GM12892 (cell line): ENCODE measurements around the gene KNL1.
"Not testable (repeated sequence)": the region's sequence is repeated elsewhere in the genome, so short reads cannot be mapped to it uniquely, and the experiment has no call there.

Source experiments
- DNase-seq: peaks from one replicate; pipeline ENCODE4 v3.0.0; 2011; ENCODE audit not compliant: insufficient read length
- FAIRE-seq: peaks from 2 replicates; lab custom pipeline; 2011; peaks lifted over from hg19 to GRCh38; lab: Jason Lieb, UNC
- POLR2A ChIP-seq: IDR thresholded peaks from 2 replicates; pipeline ENCODE4 v1.6.1; 2011; ENCODE audit warnings: low read depth, low read length, control low read depth
- POLR2AphosphoS5 ChIP-seq: IDR thresholded peaks from 2 replicates; pipeline ENCODE4 v1.6.1; 2011; ENCODE audit warnings: low read depth, low read length, control low read depth
- TAF1 ChIP-seq: IDR thresholded peaks from 2 replicates; pipeline ENCODE4 v1.6.1; 2011; ENCODE audit warnings: low read depth, mild to moderate bottlenecking, control low read depth, low read length, borderline replicate concordance

Gene KNL1

DNA sequence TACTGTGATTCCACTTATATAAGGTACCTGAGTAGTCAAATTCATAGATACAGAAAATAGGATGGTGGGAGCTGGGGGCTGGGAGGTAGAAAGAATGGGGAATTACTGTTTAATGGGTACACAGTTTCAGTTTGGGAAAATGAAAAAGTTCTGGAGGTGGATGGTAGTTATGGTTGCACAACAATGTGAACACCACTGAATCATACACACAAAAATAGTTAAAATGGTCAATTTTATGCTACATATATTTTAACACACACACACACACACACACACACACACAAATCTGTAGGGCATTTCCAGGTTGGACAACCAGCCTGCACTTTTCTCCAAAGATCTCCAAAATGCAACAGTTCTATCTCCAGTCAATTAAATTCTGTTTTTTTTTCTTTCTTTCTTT lies 30.6 kb upstream of the KNL1 start:
- FAIRE-seq = no peak
- TF ChIP-seq POLR2AphosphoS5 = no peak
- TF ChIP-seq TAF1 = no peak
- TF ChIP-seq POLR2A = no peak
- DNase-seq = no peak

- peak; percentile 94 for DNase-seq
- TF ChIP-seq POLR2AphosphoS5 = peak; percentile 84
- TF ChIP-seq TAF1 = 0 out of 2 replicates have a peak, but pooled peaks have one; percentile 28
- TF ChIP-seq POLR2A = peak; percentile 84
- FAIRE-seq = peak; percentile 95
Observed at GRCh38 chr15:40564591-40565332, 29.3 kb upstream of the KNL1 start, which contains the start of gene CCDC32. CCDC32 (minus strand) TSS chr15:40565042; CDS start chr15:40563015, 2,027 bp downstream.

GRCh38 chr15:40565333-40566238 lies 28.5 kb upstream of the KNL1 start:
- TF ChIP-seq POLR2A (no peak), TAF1 (no peak), POLR2AphosphoS5 (no peak)
- FAIRE-seq (no peak), DNase-seq (no peak)

DNA sequence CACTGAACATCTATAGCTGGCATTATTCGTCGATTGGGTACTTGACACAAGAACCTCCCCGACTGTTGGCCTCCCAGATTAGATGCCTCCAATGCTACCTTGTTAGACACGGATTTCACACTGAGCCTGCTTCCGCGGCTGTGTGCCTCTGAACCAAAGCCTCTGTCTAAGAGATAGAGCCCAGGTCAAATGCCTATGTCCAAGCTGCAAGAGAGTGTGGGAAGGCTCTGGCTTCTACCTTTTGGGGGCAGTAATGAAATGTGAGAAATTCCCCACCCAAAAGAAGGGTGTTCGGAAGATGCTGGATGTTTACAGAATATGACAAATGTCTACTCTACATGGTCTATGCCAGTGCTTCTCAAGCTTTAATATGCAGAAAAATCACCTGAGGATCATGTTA lies 26.9 kb upstream of the KNL1 start:
- TF ChIP-seq TAF1 (no peak), POLR2A (no peak), POLR2AphosphoS5 (no peak)
- peak; percentile 53 for FAIRE-seq

DNA sequence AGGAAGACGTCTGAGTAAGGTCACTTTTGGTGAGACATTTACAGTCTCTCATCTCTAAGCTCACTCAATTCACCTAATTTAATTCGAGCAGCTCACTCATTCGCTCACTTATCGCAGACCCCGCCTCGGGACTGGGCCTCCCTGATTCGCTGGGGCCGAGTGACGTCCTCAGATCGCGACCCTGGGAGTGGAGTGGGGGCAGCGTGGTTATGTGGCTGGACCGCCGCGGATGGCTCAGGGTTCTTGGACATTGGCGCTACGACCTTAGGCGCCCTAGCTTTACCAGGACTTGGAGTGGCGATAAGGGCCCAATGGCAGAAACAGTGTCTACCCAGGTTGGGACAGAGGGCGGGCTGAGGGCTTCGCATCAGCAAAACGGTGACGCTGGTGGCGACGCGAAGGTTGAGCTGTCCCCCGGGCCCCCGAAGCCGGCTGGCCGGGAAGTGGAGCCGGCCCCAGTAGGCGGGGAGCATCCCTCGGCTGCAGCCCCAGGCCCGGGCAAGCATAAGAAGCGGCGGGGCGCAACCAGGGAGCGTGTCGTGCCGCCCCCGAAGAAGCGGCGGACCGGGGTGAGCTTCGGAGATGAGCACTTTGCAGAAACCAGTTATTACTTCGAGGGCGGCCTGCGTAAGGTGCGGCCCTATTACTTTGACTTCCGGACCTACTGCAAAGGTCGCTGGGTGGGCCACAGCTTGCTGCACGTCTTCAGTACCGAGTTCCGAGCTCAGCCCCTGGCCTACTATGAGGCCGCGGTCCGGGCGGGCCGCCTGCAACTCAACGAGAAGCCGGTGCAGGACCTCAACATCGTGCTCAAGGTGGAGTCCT lies 24.7 kb upstream of the KNL1 start, which contains the start of gene RPUSD2:
Gene RPUSD2 (plus strand): TSS at position 171 of the 825 bp plus-strand sequence. CDS start 39 bp downstream, at position 210.
- peak; percentile 89 for FAIRE-seq
- peak; percentile 84 for TF ChIP-seq POLR2AphosphoS5
- peak; percentile 86 for TF ChIP-seq POLR2A
- TF ChIP-seq TAF1 = 0 out of 2 replicates have a peak, but pooled peaks have one; percentile 24
- peak; percentile 92 for DNase-seq

More for the DNA sequence above, 26.9 kb upstream of the KNL1 start:
- no peak for DNase-seq

DNA sequence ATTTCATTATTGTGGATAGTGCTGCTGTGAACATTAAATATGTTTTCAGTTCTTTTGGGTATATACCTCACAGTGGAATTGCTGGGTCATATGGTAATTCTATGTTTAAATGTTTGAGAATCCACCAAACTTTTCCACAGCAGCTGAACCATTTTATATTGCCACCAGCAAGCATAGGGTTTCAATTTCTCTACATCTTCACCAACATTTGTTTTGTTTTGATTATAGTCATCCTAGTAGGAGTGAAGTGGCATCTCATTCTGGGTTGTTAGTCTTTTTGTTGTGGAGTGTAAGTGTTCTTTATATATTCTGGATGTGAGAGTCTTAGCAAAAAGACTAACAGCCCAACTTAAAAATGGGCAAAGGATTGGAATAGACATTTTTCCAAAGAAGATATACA lies 18.9 kb upstream of the KNL1 start:
- FAIRE-seq (no peak), DNase-seq (no peak)
- TF ChIP-seq POLR2A (no peak), TAF1 (no peak), POLR2AphosphoS5 (no peak)

- DNase-seq, FAIRE-seq: not testable (repeated sequence)
Observed at GRCh38 chr15:40576914-40577313, 17.1 kb upstream of the KNL1 start.

DNA sequence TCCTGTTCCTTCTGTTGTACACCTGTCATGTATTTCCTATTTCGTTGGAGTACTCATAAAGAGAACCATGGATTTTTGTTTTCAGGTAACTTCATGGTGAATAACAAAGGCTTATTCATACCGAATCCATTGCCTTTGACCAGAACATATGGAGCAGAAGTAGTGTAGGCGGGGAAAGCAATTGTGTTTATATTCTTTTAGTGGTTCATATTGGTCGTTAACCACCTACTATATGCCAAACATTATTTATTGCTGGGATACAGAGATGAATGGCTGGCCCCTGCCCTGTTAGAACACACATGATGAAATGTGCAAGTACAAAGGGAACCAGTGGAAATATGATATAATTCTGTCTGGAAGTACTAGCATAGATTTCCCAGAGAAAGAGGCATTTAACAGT lies 15.2 kb upstream of the KNL1 start:
- DNase-seq (no peak), FAIRE-seq (no peak)
- TF ChIP-seq TAF1 = no peak
- TF ChIP-seq POLR2AphosphoS5 = no peak
- TF ChIP-seq POLR2A = no peak

DNA sequence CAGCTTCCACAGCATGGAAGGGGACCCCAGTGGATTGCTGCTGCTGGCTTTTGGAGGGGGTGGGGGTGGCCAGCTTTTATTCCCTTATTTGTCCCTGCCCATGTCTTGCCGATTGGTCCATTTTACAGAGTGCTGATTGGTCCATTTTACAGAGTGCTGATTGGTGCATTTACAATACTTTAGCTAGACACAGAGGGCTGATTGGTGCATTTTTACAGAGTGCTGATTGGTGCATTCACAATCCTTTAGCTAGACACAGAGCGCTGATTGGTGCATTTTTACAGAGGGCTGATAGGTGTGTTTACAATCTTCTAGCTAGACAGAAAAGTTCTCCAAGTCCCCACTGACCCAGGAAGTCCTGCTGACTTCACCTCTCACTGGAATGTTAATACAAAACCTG lies 12.3 kb upstream of the KNL1 start:
- not testable (repeated sequence) for FAIRE-seq, DNase-seq

DNA sequence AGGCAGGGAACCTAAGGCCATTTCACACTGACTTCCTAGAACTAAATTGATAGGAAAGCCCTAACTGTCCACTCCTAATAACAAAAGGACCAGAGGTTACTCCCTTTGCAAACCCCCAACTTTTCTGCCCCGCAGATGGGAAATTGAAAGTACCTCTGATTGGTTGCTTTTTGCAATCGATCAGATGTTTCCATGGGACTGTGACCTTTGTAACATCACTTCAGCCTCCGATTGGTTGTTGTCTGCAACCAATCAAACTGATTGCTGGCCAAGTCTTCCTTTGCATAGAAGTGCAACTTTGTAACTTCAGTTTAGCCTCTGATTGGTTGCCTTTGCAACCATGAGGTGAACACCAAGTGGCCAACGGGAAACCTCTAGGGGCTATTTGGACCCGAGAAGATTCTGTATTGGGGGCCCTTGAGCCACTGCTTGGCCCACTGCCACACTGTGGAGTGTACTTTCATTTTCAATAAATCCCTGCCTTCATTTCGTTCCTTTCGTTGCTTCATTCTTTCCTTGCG lies 11.3 kb upstream of the KNL1 start:
- TF ChIP-seq POLR2A = no peak
- TF ChIP-seq POLR2AphosphoS5 = no peak
- no peak for TF ChIP-seq TAF1
- FAIRE-seq = no peak

DNA sequence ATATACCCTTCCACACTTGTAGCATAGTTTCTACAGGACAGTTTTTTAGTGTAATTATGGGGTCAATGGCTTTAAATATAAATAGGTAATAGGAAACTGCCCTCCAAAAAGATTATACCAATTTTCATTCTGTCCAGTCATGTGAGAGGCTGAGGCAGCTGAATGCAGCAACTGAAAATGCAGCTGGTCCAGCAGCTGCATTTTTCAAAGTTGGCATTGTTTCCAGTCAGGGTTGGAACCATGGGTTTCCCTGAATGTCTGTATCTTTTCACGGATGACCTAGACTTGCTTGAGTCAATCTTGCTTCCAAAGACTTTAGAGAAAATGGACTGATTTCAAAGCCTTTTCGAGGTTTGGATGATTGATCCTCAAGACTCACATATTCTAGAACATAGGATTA lies 9.9 kb upstream of the KNL1 start:
- no peak for DNase-seq
- no peak for TF ChIP-seq TAF1
- no peak for FAIRE-seq

More for the DNA sequence above, 11.3 kb upstream of the KNL1 start:
- DNase-seq = no peak

GRCh38 chr15:40590667-40591050 lies 3.4 kb upstream of the KNL1 start:
- DNase-seq (no peak), FAIRE-seq (no peak)
- TF ChIP-seq TAF1 (no peak), POLR2A (no peak), POLR2AphosphoS5 (no peak)
